ENCODE data around the gene HYI.

DNA sequence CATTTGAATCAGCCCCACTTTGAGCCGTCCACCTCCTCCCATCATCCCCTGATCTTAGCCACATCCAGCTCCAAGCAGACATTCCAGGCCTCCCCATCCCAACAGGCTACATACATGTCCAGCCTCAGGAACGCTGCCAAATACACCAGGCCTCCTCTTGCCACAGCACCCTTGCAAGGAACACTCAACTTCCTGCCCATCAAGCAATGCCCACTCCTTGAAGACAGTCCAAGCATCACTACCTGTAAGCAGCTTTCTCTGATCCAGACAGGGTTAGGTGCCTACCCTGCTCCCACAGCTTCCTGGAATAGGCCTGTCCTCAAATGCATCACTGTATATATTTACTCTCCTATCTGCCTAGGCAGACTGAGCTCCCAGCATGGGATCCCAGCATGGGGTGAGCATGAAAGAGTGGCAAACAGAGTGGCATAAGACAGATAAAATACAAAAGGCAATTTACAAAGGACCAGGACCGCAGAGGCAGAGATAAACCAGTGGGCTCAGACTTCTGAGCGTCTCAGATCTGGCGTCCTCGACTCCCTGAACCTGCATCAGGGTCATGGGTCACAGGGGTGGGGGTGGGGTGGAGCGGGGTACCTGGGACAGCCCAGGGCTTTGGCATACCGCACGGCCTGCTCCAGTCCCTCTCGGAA is 816 bp downstream of the HYI start:
- TF ChIP-seq CTCF (IDR thresholded peaks at IDR 0.05; ENCODE audit: insufficient read depth, low read length) (no peak), POLR2AphosphoS5 (IDR thresholded peaks at IDR 0.05; ENCODE audit: low read depth) (no peak)
